ENCODE results near the gene BRF1. TPM values are rescaled to one million over a fixed set of nuclear protein-coding genes. Genes with fewer than 3 reads are reported as not detected.
A peak's percentile ranks its signal among the peaks of the same experiment; 100 is the strongest.

BRF1 gene
- total RNA-seq, 2 experiments from 2014 or later = 23.7 to 26.4 TPM

DNA sequence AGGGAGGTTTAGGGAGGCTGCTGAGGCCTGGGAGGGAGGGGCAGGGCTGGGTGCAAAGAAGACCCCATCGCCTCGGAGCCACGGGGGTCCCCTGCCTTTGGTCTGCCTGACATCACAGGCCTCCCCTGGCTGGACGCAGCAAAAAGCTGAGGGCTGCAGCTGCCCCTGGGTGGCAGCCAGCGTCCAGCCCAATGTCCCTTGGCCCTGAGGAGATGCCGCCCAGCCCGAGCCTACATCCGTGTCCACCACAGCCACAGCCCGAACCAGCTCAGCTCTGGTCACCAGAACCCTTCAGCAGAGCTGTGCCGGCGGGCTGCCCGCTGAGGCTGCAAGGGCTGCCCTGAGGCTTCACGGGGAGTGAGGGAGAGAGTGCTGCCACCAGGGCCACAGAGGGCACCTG, 121.6 kb downstream of the BRF1 start:
- POLR2A ChIA-PET = no interaction called here
- Histone ChIP-seq H3K4me3 (ENCODE audit: low read depth, low read length, poor library complexity, severe bottlenecking) (no peak overlapping the region), H3K36me3 (ENCODE audit: insufficient read depth, low read length) (no peaks in the 10 kb centered on the region), H3K9me3 (ENCODE audit: low read length) (no peaks in the 10 kb centered on the region), H2AFZ (ENCODE audit: low read length) (no peak overlapping the region), H3K4me1 (ENCODE audit: insufficient read depth, low read length, poor library complexity, severe bottlenecking) (peaks cover 47% of the 10 kb centered on the region), H3K79me2 (ENCODE audit: insufficient read depth, low read depth, low read length) (no peaks in the 10 kb centered on the region), H3K9me2 (ENCODE audit: insufficient read depth, low read length) (no peaks in the 10 kb centered on the region), H3K4me2 (ENCODE audit: low read length) (no peak overlapping the region), H3K27ac (ENCODE audit: low read depth, low read length, poor library complexity, severe bottlenecking) (no peak overlapping the region), H4K20me1 (ENCODE audit: insufficient read depth, low read length) (no peaks in the 10 kb centered on the region)
- intact Hi-C loops (cut with micrococcal nuclease; ENCODE audit: unreplicated experiment) = loop anchor here (5.0 kb wide), 1 partner anchor 517 kb away; no protein-coding TSS in a partner anchor
- DNase-seq (ENCODE audit: low spot score) = no peak
- no TSS peak for BruUV-seq (replicated peaks)
- no peak for TF ChIP-seq EZH2phosphoT487 (IDR thresholded peaks at IDR 0.05; ENCODE audit: borderline replicate concordance, low read depth, low read length)
- TF ChIP-seq, protein P1, sequence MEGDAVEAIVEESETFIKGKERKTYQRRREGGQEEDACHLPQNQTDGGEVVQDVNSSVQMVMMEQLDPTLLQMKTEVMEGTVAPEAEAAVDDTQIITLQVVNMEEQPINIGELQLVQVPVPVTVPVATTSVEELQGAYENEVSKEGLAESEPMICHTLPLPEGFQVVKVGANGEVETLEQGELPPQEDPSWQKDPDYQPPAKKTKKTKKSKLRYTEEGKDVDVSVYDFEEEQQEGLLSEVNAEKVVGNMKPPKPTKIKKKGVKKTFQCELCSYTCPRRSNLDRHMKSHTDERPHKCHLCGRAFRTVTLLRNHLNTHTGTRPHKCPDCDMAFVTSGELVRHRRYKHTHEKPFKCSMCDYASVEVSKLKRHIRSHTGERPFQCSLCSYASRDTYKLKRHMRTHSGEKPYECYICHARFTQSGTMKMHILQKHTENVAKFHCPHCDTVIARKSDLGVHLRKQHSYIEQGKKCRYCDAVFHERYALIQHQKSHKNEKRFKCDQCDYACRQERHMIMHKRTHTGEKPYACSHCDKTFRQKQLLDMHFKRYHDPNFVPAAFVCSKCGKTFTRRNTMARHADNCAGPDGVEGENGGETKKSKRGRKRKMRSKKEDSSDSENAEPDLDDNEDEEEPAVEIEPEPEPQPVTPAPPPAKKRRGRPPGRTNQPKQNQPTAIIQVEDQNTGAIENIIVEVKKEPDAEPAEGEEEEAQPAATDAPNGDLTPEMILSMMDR (conservative IDR thresholded peaks at IDR 0.05; ENCODE audit: low read length) = no peak
- CTCF ChIA-PET (ENCODE audit: unreplicated experiment) = interaction anchor here (0.7 kb wide), 1 partner anchor 301 kb away, joined by 3 read pairs; no protein-coding TSS in a partner anchor

DNA sequence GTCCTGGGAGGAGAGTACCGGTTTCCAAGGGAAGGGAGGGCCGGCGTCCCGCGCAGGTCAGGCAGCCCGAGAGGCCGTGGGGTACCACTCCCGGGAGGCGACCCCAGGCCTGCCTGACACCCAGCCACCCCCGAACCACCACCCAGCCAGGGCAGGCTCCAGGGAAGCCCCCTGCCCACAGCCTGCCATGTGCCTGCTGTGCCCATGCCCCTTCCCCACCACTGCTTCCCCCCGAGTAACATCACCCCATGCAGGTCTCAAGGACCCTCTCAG, 122.0 kb downstream of the BRF1 start:
- Histone ChIP-seq H3K36me3 (ENCODE audit: insufficient read depth, low read length) (no peaks in the 10 kb centered on the region), H4K20me1 (ENCODE audit: insufficient read depth, low read length) (no peaks in the 10 kb centered on the region), H2AFZ (ENCODE audit: low read length) (no peak overlapping the region), H3K9me2 (ENCODE audit: insufficient read depth, low read length) (no peaks in the 10 kb centered on the region), H3K9me3 (ENCODE audit: low read length) (no peaks in the 10 kb centered on the region), H3K4me1 (ENCODE audit: insufficient read depth, low read length, poor library complexity, severe bottlenecking) (peaks cover 51% of the 10 kb centered on the region), H3K4me3 (ENCODE audit: low read depth, low read length, poor library complexity, severe bottlenecking) (no peak overlapping the region), H3K4me2 (ENCODE audit: low read length) (no peak overlapping the region), H3K79me2 (ENCODE audit: insufficient read depth, low read depth, low read length) (no peaks in the 10 kb centered on the region), H3K27ac (ENCODE audit: low read depth, low read length, poor library complexity, severe bottlenecking) (no peak overlapping the region)
- no peak for DNase-seq (ENCODE audit: low spot score)
- POLR2A ChIA-PET = no interaction called here
- intact Hi-C loops (cut with micrococcal nuclease; ENCODE audit: unreplicated experiment) = loop anchor here (5.0 kb wide), 1 partner anchor 517 kb away; no protein-coding TSS in a partner anchor
- TF ChIP-seq, protein P1 (conservative IDR thresholded peaks at IDR 0.05; ENCODE audit: low read length) = no peak
- TF ChIP-seq EZH2phosphoT487 (IDR thresholded peaks at IDR 0.05; ENCODE audit: borderline replicate concordance, low read depth, low read length) = no peak
- no TSS peak for BruUV-seq (replicated peaks)
- CTCF ChIA-PET (ENCODE audit: unreplicated experiment) = no interaction called here

- no peaks in the 10 kb centered on the region for H4K20me1 ChIP-seq (ENCODE audit: insufficient read depth, low read length)
- H3K9me3 ChIP-seq (ENCODE audit: low read length) = no peaks in the 10 kb centered on the region
- H3K36me3 ChIP-seq (ENCODE audit: insufficient read depth, low read length) = no peaks in the 10 kb centered on the region
- no peak for TF ChIP-seq EZH2phosphoT487 (IDR thresholded peaks at IDR 0.05; ENCODE audit: borderline replicate concordance, low read depth, low read length)
- TF ChIP-seq, protein P1 (conservative IDR thresholded peaks at IDR 0.05; ENCODE audit: low read length) = peak; percentile 46; the same call in 1 of the 2 replicates
- H3K79me2 ChIP-seq (ENCODE audit: insufficient read depth, low read depth, low read length) = no peaks in the 10 kb centered on the region
- DNase-seq (ENCODE audit: low spot score) = no peak
- H3K4me2 ChIP-seq (ENCODE audit: low read length) = no peak overlapping the region
- no peak overlapping the region for H3K4me3 ChIP-seq (ENCODE audit: low read depth, low read length, poor library complexity, severe bottlenecking)
- CTCF ChIA-PET (ENCODE audit: unreplicated experiment) = no interaction called here
- H3K4me1 ChIP-seq (ENCODE audit: insufficient read depth, low read length, poor library complexity, severe bottlenecking) = peaks cover 51% of the 10 kb centered on the region
- intact Hi-C loops (cut with micrococcal nuclease; ENCODE audit: unreplicated experiment) = loop anchor here (5.0 kb wide), 1 partner anchor 516 kb away; no protein-coding TSS in a partner anchor
- BruUV-seq (replicated peaks) = no TSS peak
- no peaks in the 10 kb centered on the region for H3K9me2 ChIP-seq (ENCODE audit: insufficient read depth, low read length)
- POLR2A ChIA-PET = no interaction called here
- H3K27ac ChIP-seq (ENCODE audit: low read depth, low read length, poor library complexity, severe bottlenecking) = no peak overlapping the region
- H2AFZ ChIP-seq (ENCODE audit: low read length) = no peak overlapping the region
These were observed 122.5 kb downstream of the BRF1 start for GRCh38 chr14:105178069-105178867.

Data from OCI-LY7 (cell line).